Adrenal gland (tissue), 12 donors: ENCODE data around the gene ZNF628. TPM values are rescaled to one million over a fixed set of nuclear protein-coding genes. Genes with fewer than 3 reads are reported as not detected.

Experiments
- DNase-seq, 7 donors: peaks; one replicate each; pipeline ENCODE4 v3.0.0-alpha.2; 2019 to 2020
- H3K27ac ChIP-seq, 5 donors: fragments of 200-600 bp; sonication (generic) in 4 of 5; 1 replicate in 3 of 5; 2 replicates in 2 of 5; pipeline versions ENCODE4 v1.5.1 to v1.8.0; 2016 to 2020; ENCODE audit warnings: mild to moderate bottlenecking in 1 of 5
- H3K27me3 ChIP-seq: fragments of 200-600 bp; 2 replicates; pipeline ENCODE4 v1.8.0; 2021
- H3K36me3 ChIP-seq, 2 donors: fragments of 200-600 bp; replicated peaks in 1 of 2; 1 replicate in 1 of 2; 2 replicates in 1 of 2; pipeline versions ENCODE4 v1.5.1 to v1.8.0; 2018 to 2022
- H3K4me1 ChIP-seq, 2 donors: fragments of 200-600 bp; replicated peaks in 1 of 2; 1 replicate in 1 of 2; 2 replicates in 1 of 2; pipeline versions ENCODE4 v1.5.1 to v1.8.0; 2018 to 2021
- H3K4me3 ChIP-seq, 4 donors: fragments of 200-600 bp; sonication (generic) in 3 of 4; one replicate each; pipeline ENCODE4 v1.5.1; 2016 to 2018
- H3K9me3 ChIP-seq, 3 donors: fragments of 200-600 bp; sonication (generic) in 1 of 3; replicated peaks in 1 of 3; 1 replicate in 2 of 3; 2 replicates in 1 of 3; pipeline versions ENCODE4 v1.5.1 to v1.8.0; 2016 to 2021
- POLR2A ChIP-seq, 2 donors: fragments of 450-650 bp; IDR thresholded peaks; one replicate each; pipeline ENCODE4 v1.6.1; 2017; ENCODE audit warnings: antibody characterized with exemption in 2 of 2, mild to moderate bottlenecking in 2 of 2, moderate library complexity in 1 of 2
- WGBS, 4 donors: extraction: QIAGEN DNeasy Blood & Tissue Kit in 2 of 4; methylation state at CpG; one replicate each; pipeline versions ENCODE4 v1.1.5 to v1.1.7; 2013 to 2017; 5-methylcytosine and 5-hydroxymethylcytosine counted together
- intact Hi-C, 2 donors: fragments of 100-400 bp; cut with DNase I; formaldehyde crosslinking; loops; one replicate each; pipeline versions ENCODE4 v1.14.1 to v1.15.0; 2022 to 2023
- polyA plus RNA-seq, 3 donors: library from polyadenylated mRNA; stranded (reverse); fragments of 200-250 nt in 2 of 3; fragments of 350-450 nt in 1 of 3; fragmentation: Illumina TruSeq in 1 of 3; extraction: RNeasy Lipid Tissue Mini Kit (QIAGEN cat#74804) in 1 of 3; gene quantifications; one replicate each; pipeline ENCODE4 v1.2.3, GENCODE V29; 2013 to 2014
- total RNA-seq, 9 donors: library from RNA; depleted of rRNA in 4 of 9; stranded (reverse); fragments of >200 nt in 4 of 9; fragments of 120-200 nt in 1 of 9; fragmentation: NEBNext Ultra II Directional in 1 of 9; extraction: Animal tissue kit (Norgen Biotek cat#: 25700) in 1 of 9; gene quantifications; one replicate each; pipeline versions ENCODE4 v1.1.0 to v1.2.4, GENCODE V29; 2013 to 2023
- TF ChIP-seq, protein P1 (sequence below), 6 experiments: fragments of 450-650 bp in 4 of 6; fragments of 200-600 bp in 2 of 6; sonication (generic) in 1 of 6; IDR thresholded peaks; 1 replicate in 5 of 6; 2 replicates in 1 of 6; pipeline versions ENCODE4 v1.5.1 to v1.8.0; 2016 to 2021; ENCODE audit warnings: antibody characterized with exemption in 6 of 6, mild to moderate bottlenecking in 2 of 6, moderate library complexity in 1 of 6
- donor health status: healthy with polysubstance abuse.
- donor health status: Bipolar disorder and iron deficiency.
- donor health status: DM: yes; HTN: yes; CAD: no.
- donor health status: DM: no; HTN: no; CAD: no.
- donor health status: DM: no; HTN: no; CAD: no.
- donor health status: DM: yes; HTN: yes; CAD: no.

ZNF628 gene
- total and polyA plus RNA-seq, 12 donors: 0.04 to 27.9 (median 7.7) TPM

DNA sequence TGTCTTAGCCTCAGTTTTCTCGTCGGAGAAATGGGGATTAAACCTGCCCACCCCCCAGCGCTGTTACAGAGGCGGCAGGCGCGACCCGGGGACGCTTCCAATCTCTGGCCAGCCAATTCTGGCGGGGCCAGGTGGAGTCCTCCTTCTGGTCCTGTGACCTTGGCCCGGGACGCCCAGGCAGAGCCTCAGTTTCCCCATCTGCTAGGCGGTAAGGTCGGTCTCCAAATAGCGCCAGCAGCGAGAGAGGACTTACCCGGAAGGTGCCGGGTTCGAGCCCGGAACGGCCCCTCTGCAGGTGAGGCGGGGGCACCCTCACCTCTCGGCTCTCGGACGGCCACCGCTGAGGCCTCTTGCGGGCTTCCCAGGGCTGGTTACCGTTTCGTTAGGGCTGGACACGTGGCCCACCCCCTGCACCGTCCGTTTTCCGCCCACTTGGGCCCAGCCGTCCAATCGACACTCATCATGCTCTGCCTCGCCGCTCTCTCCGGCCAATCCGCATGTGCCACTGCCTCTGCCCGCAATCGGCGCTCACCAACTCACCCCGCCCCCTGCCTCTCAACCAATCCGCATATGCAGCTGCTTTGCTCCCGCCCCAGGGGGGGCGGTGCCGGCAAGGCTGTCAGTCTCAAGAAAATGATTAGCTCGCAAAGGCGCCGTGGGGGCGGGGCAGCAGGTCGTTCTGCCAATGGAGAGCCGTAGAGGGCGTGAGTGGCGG is 15.0 kb upstream of the ZNF628 start, which contains the start of gene ISOC2:
TSS of gene ISOC2 (minus strand) at position 384 of the 715 bp plus-strand sequence. CDS start 5,156 bp downstream, outside the sequence.
- peak within 1 kb of the TSS; percentile 78 to 97 (median 95) for H3K27ac ChIP-seq
- WGBS, 4 donors: 0 to 1% (median 0%) methylated on average over 19 to 54 of the region's 54 CpGs
- H3K27me3 ChIP-seq: no peaks in the 10 kb centered on the region
- TF ChIP-seq, protein P1, sequence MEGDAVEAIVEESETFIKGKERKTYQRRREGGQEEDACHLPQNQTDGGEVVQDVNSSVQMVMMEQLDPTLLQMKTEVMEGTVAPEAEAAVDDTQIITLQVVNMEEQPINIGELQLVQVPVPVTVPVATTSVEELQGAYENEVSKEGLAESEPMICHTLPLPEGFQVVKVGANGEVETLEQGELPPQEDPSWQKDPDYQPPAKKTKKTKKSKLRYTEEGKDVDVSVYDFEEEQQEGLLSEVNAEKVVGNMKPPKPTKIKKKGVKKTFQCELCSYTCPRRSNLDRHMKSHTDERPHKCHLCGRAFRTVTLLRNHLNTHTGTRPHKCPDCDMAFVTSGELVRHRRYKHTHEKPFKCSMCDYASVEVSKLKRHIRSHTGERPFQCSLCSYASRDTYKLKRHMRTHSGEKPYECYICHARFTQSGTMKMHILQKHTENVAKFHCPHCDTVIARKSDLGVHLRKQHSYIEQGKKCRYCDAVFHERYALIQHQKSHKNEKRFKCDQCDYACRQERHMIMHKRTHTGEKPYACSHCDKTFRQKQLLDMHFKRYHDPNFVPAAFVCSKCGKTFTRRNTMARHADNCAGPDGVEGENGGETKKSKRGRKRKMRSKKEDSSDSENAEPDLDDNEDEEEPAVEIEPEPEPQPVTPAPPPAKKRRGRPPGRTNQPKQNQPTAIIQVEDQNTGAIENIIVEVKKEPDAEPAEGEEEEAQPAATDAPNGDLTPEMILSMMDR (IDR thresholded peaks at IDR 0.05): peak in 1 of 6 experiments; percentile 12
- peak; percentile 83 to 85 for TF ChIP-seq POLR2A (IDR thresholded peaks at IDR 0.05)
- H3K4me1 ChIP-seq: peaks cover 10% of the 10 kb centered on the region in 2 donors
- H3K9me3 ChIP-seq: no peaks in the 10 kb centered on the region
- DNase-seq: peak; percentile 100
- no peaks in the 10 kb centered on the region for H3K36me3 ChIP-seq
- peak within 1 kb of the TSS; percentile 26 to 76 (median 55) for H3K4me3 ChIP-seq
- intact Hi-C loops: loop anchor here in 1 of 2 donors (5.0 kb wide), 1 partner anchor 41 kb away; no protein-coding TSS in a partner anchor

DNA sequence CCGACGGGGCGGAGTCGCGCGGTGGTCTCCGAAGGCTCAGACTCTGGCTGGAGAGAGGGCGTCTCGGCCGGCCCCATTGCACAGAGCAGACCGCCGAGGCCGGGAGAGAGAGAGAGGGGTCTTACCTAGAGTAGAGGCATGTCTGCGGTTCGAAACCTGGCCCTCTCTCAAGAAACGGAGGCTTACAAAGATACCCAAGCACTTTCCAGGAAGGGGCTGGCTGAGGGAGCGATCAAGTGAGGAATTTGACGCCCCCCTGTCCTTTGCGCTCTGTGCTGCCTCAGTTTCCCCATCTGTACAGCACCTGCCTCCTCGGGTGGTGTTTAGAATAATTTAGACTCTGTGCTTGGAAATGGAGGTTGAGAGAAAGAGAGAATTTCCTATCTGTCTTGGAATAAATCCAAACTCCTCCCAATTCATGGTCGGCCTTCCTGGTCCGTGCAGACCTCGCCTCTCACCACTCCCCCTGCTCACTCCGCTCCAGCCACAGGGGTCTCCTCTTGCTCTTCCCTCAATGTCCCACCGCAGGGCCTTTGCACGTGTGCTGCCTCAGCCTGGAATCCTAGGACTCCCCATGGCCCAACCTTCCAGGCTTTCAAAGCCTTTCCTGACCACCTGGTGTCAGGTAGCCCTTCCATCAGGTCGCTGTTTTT is 14.3 kb upstream of the ZNF628 start:
- no peaks in the 10 kb centered on the region for H3K36me3 ChIP-seq
- intact Hi-C loops: loop anchor here in 1 of 2 donors (5.0 kb wide), 1 partner anchor 40 kb away; no protein-coding TSS in a partner anchor
- H3K4me1 ChIP-seq: peaks cover 10 to 11% of the 10 kb centered on the region in 2 donors
- H3K9me3 ChIP-seq: no peaks in the 10 kb centered on the region
- H3K27me3 ChIP-seq: no peaks in the 10 kb centered on the region
- 9 to 20% (median 11%) methylated on average over 12 to 27 of the region's 27 CpGs for WGBS, 4 donors
- H3K27ac ChIP-seq: peak overlapping the region in 4 of 5 donors; percentile 34 to 86 (median 60)
- H3K4me3 ChIP-seq: peak overlapping the region in 3 of 4 donors; percentile 32 to 76 (median 32)
- DNase-seq: no peak
- TF ChIP-seq POLR2A (IDR thresholded peaks at IDR 0.05): peak in 1 of 2 donors; percentile 29
- TF ChIP-seq, protein P1 (IDR thresholded peaks at IDR 0.05): no peak

DNA sequence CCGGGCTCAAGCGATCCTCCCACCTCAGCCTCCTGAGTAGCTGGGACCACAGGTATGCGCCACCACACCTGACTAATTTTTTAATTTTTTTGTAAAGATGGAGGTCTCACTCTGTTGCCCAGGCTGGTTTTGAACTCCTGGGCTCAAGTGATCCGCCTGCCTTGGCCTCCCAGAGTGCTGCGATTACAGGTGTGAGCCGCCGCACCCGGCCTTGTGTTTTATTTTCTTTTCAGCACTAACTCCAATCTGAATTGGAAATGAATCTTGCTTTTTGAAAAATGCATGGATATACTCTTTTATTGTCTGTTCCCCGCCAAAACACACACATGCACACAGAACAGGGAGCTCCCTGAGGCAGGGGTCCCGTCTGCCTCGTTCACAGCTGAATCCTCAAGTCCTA is 13.7 kb upstream of the ZNF628 start:
- WGBS, 4 donors: 77 to 85% (median 81%) methylated on average over 11 of the region's 11 CpGs
- H3K27me3 ChIP-seq: no peaks in the 10 kb centered on the region
- no peak for DNase-seq
- H3K27ac ChIP-seq: no peak overlapping the region
- peak overlapping the region in 1 of 4 donors; percentile 76 for H3K4me3 ChIP-seq
- TF ChIP-seq, protein P1 (IDR thresholded peaks at IDR 0.05): no peak
- no peak for TF ChIP-seq POLR2A (IDR thresholded peaks at IDR 0.05)
- H3K36me3 ChIP-seq: no peaks in the 10 kb centered on the region
- H3K4me1 ChIP-seq: peaks cover 10 to 17% of the 10 kb centered on the region in 2 donors
- no peaks in the 10 kb centered on the region for H3K9me3 ChIP-seq
- intact Hi-C loops: loop anchor here in 1 of 2 donors (5.0 kb wide), 1 partner anchor 40 kb away; no protein-coding TSS in a partner anchor

DNA sequence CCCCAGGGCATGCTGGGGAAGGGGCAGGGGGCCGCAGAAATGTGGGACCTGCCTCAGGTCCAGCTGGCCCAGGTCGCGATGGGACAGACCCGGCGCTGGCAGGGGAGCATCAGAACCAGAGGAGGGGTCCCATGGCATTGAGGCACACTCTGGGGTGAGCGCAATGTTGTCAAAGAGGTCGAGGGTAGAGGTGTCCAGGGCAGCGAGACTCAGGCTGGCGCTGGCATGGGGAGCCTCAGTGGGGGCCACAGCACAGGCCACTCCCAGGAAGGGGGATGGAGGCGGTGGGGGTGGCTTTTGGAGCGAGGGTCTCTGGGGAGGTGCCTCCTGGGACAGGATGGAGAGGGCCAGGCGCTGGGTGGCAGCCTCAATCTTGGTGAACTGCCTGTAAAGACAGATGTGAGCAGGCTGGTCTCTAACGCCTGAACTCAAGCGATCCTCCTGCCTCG is 12.8 kb upstream of the ZNF628 start:
- Histone ChIP-seq H3K27me3 (no peaks in the 10 kb centered on the region), H3K4me3 (no peak overlapping the region), H3K27ac (no peak overlapping the region), H3K4me1 (peaks cover 10 to 19% of the 10 kb centered on the region in 2 donors), H3K36me3 (no peaks in the 10 kb centered on the region), H3K9me3 (no peaks in the 10 kb centered on the region)
- 68 to 80% (median 75%) methylated on average over 10 to 15 of the region's 15 CpGs for WGBS, 4 donors
- intact Hi-C loops: loop anchor here in 1 of 2 donors (5.0 kb wide), 1 partner anchor 39 kb away; no protein-coding TSS in a partner anchor
- DNase-seq: peak in 1 of 7 donors; percentile 25
- TF ChIP-seq POLR2A (IDR thresholded peaks at IDR 0.05): no peak
- TF ChIP-seq, protein P1 (IDR thresholded peaks at IDR 0.05): no peak
